T-helper 17 cell (primary cell): ENCODE results near the gene GMEB2. TPM values are rescaled to one million over a fixed set of nuclear protein-coding genes. Genes with fewer than 3 reads are reported as not detected.
"Not testable (repeated sequence)": the region's sequence is repeated elsewhere in the genome, so short reads cannot be mapped to it uniquely, and the experiment has no call there.

Experiments used
- ATAC-seq: fragments of 150-1000 bp; cut with Tn5 transposase; 2 replicates; pipeline ENCODE4 v1.10.0; 2021; ENCODE audit warnings: mild to moderate bottlenecking, moderate library complexity
- DNase-seq, 3 donors: peaks; one replicate each; pipeline versions ENCODE4 v3.0.0 to v3.0.0-alpha.2; 2020 to 2021
- H3K9me3 ChIP-seq: one replicate; pipeline ENCODE4 v1.7.0; 2013; ENCODE audit warnings: low read length, mild to moderate bottlenecking; ENCODE audit not compliant: control insufficient read depth, poor library complexity, severe bottlenecking
- H3K27ac Mint-ChIP-seq: one replicate; pipeline ENCODE4 v1.8.0; 2022; ENCODE audit warnings: mild to moderate bottlenecking, moderate library complexity, mixed read lengths
- H3K27me3 Mint-ChIP-seq: one replicate; pipeline ENCODE4 v1.8.0; 2022; ENCODE audit warnings: mixed read lengths
- H3K36me3 Mint-ChIP-seq: one replicate; pipeline ENCODE4 v1.8.0; 2022; ENCODE audit warnings: low read depth, mixed read lengths
- H3K4me1 Mint-ChIP-seq: one replicate; pipeline ENCODE4 v1.8.0; 2022; ENCODE audit warnings: mild to moderate bottlenecking, mixed read lengths
- H3K4me3 Mint-ChIP-seq: one replicate; pipeline ENCODE4 v1.8.0; 2022; ENCODE audit warnings: mild to moderate bottlenecking, moderate library complexity, mixed read lengths
- total RNA-seq, 4 donors: library from RNA in 2 of 4; stranded (reverse) in 2 of 4; gene quantifications; one replicate each; pipeline ENCODE4 v1.2.3 and lab custom pipeline; 2022 to 2026

The GMEB2 gene
- total RNA-seq, 2 donors from 2014 or later, result 17.3 to 21.0 TPM

DNA sequence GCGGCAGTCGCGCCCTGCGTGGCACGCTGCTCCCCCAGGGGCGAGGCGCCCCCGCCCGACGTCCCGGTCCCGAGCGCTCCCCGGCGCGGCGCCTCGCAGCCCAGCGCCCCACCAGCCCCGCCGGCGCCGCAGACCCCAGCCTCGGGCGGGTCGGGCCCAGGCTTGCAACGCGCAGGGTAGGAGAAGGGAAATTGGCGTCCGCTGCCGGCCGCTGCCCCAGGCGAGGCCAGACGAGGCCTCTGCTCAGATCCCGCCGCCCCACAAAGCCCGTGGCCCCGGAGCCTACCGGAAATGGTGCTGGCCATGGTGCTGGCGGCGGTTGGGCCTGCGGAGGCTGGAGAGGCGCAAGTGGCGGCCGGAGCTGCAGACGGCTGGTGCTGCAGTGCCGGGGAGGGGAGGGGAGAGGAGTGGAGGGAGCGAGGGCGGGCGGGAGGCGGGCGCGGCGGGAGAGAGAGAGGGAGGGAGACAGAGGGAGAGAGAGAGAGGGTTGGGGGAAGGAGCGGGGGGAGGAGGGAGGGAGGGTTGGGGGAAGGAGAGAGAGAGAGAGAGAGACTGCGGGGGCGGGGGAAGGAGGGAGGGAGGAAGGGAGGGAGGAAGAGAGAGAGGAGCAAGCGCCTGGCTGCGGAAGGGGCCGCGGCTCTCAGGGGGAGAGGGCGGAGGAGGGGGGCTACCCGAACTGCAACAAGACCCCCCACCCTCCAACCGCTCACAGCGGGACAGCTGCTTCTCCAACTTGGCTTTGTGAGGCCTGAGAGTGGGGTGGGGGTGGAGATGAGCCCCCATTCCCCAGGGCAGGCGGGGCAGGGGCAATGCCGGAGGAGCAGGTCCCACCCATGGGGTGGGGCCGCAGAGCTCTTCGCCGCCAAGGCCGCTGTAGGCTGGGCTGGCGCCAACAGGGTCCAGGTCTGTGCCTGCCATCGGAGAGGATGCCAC, 26.4 kb upstream of the GMEB2 start, which contains the start of gene STMN3:
TSS of gene STMN3 (minus strand) at position 384 of the 933 bp plus-strand sequence. CDS start at position 305, 79 bp downstream.
- Mint-ChIP-seq H3K36me3 (no peaks in the 10 kb centered on the region), H3K4me3 (peak within 1 kb of the TSS; percentile 92), H3K27me3 (no peaks in the 10 kb centered on the region), H3K4me1 (peaks cover 22% of the 10 kb centered on the region), H3K27ac (peak within 1 kb of the TSS; percentile 65)
- ATAC-seq, result peak; percentile 56
- no peaks in the 10 kb centered on the region for H3K9me3 ChIP-seq
- peak; percentile 41 to 61 (median 60) for DNase-seq

DNA sequence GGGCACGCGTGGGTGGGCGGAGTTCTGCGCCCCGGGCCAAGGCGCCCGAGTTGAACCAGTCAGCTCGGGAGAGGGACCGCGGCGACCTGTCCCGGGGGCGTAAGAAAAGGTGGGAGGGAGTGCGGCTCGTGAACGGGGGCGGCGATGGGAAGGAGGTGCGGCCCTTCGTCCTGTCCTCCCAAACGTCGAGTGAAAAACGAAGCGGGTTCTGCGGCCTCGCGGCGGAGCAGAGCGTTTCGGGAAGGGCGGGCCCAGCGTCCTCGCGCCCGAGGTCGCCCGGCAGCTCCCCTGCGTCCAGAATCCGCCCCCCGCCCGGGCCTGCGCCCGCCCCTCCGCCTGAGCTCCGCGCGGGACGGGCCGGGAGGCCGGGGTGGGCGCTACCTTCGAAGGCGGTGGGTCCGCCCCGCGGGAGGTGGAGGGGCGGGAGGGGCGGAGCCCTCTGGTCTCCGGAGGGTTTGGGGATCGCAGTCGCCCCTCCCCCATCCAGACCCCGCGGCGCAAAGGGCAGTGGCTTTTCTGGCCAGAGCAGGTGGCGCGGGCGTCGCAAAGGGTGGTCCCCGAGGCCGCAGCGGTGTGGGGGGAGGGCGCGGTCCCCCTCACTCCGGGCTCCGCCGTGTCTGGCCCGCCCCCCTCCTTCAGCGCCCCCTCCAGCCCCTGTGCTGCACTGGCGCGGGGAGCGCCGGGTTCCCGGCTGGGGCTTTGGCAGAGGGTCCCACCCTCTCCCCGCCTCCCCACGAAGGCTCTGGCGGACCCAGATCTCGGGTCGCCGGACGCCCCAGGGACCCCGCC, 25.5 kb upstream of the GMEB2 start:
- no peaks in the 10 kb centered on the region for H3K36me3 Mint-ChIP-seq
- ATAC-seq (peak; percentile 59), DNase-seq (peak in 2 of 3 donors; percentile 57)
- H3K27me3 Mint-ChIP-seq, result no peaks in the 10 kb centered on the region
- no peak overlapping the region for H3K27ac Mint-ChIP-seq
- H3K4me3 Mint-ChIP-seq, result peak overlapping the region; percentile 92
- H3K9me3 ChIP-seq, result no peaks in the 10 kb centered on the region
- peaks cover 24% of the 10 kb centered on the region for H3K4me1 Mint-ChIP-seq

DNA sequence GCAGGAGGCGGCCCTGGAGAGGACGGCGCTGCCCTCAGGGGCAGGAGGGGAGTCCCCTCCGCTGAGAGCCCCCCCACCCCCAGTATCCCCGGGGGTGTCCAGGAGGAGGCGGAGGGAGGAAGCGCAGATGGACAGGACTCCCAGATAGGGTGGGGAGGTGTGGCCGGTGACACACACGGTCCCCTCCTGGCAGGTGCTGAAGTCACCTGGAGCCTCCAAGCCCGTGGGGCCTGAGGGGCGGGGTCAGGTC, 25.0 kb upstream of the GMEB2 start:
- ATAC-seq (peak; percentile 47), DNase-seq (no peak)
- no peaks in the 10 kb centered on the region for H3K9me3 ChIP-seq
- Mint-ChIP-seq H3K36me3 (no peaks in the 10 kb centered on the region), H3K27ac (peak overlapping the region; percentile 83), H3K4me1 (peaks cover 20% of the 10 kb centered on the region), H3K27me3 (no peaks in the 10 kb centered on the region), H3K4me3 (peak overlapping the region; percentile 92)

DNA sequence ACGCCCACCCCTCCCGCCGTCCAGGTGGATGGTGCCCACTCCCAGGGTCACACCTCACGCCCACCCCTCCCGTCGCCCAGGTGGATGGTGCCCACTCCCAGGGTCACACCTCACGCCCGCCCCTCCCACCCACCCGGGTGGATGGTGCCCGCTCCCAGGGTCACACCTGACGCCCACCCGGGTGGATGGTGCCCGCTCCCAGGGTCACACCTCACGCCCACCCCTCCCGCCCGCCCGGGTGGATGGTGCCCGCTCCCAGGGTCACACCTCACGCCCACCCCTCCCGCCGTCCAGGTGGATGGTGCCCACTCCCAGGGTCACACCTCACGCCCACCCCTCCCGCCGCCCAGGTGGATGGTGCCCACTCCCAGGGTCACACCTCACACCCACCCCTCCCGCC, 23.6 kb upstream of the GMEB2 start:
- H3K4me1 Mint-ChIP-seq, result peaks cover 19% of the 10 kb centered on the region
- H3K4me3 Mint-ChIP-seq, H3K36me3 Mint-ChIP-seq, ATAC-seq, H3K27ac Mint-ChIP-seq, DNase-seq, H3K9me3 ChIP-seq, H3K27me3 Mint-ChIP-seq: not testable (repeated sequence)

DNA sequence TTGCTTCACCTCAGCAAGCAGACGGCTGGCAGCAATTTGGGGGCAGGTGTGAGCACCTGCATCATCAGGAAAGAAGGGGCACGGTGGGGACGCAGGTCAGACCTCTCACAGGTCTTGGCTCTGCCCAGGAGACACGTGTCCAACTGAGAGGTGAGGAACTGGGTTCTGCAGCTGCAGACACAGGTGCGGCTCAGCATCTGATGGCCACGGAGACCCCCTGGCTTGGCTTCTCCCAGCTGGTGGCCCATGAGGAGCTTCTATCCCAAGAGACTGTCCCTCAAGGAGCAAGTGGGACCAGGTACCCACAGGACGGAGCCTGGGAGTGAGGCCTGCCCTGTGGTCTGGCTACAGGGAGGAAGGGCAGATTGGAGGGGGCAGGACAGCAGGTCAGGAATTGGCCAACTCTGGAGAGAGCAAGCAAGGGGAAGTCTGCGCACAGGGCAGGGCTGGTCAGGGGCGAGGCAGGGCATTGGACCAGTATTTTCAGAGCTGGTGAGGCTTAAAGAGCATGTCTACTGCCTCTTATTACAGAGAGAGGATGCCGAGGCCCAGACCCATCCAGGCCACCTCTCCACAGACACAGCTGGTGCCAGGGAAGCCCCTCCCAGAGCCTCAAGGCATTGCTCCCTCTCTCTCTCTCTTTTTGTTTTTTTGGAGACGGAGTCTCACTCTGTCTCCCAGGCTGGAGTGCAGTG, 22.1 kb upstream of the GMEB2 start:
- H3K4me3 Mint-ChIP-seq, result no peak overlapping the region
- ATAC-seq (no peak), DNase-seq (no peak)
- peaks cover 17% of the 10 kb centered on the region for H3K4me1 Mint-ChIP-seq
- H3K27me3 Mint-ChIP-seq, result no peaks in the 10 kb centered on the region
- H3K27ac Mint-ChIP-seq, result no peak overlapping the region
- no peaks in the 10 kb centered on the region for H3K9me3 ChIP-seq
- peaks cover 3% of the 10 kb centered on the region for H3K36me3 Mint-ChIP-seq

DNA sequence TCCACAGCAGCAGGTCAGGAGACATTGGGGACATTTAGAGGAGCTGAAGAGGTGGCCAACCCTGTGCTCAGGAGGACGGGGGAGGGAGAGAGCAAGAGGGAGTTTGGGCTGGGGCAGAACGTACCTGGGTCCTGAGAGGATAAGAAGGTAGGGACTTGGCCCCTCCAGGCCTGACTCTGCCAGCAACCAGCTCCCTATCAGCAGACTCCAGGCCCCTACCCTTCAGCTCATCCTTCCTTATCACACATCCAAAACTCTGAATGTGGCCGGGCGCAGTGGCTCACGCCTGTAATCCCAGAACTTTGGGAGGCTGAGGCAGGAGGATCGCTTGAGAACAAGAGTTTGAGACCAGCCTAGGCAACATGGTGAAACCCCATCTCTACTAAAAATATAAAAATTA, 21.3 kb upstream of the GMEB2 start:
- DNase-seq, result no peak
- Mint-ChIP-seq H3K4me3 (no peak overlapping the region), H3K4me1 (peaks cover 15% of the 10 kb centered on the region), H3K27ac (no peak overlapping the region), H3K27me3 (no peaks in the 10 kb centered on the region), H3K36me3 (peaks cover 3% of the 10 kb centered on the region)
- H3K9me3 ChIP-seq, result no peaks in the 10 kb centered on the region
- no peak for ATAC-seq

DNA sequence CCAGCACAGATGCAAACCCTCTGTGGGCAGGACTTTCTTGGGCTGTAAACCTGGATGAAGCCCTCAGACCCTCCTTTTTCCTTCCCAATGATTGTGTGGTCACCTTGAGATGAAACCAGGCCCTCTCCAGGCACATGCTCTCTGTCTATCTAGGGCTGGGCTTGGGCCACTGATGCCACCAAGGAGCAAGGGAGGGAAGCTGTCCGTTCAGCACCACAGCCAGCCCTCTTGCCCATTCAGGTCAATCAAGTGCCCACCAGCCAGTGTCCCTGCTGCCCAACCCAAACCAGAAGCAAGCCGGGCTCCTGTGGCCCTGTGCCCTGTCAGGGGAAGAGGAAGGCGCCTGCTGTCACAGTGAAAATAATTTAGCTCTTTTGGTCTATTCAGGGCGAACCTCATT, 18.3 kb upstream of the GMEB2 start:
- ATAC-seq (no peak), DNase-seq (no peak)
- Mint-ChIP-seq H3K36me3 (peaks cover 3% of the 10 kb centered on the region), H3K27ac (no peak overlapping the region), H3K27me3 (no peaks in the 10 kb centered on the region), H3K4me1 (peaks cover 14% of the 10 kb centered on the region), H3K4me3 (no peak overlapping the region)
- no peaks in the 10 kb centered on the region for H3K9me3 ChIP-seq

DNA sequence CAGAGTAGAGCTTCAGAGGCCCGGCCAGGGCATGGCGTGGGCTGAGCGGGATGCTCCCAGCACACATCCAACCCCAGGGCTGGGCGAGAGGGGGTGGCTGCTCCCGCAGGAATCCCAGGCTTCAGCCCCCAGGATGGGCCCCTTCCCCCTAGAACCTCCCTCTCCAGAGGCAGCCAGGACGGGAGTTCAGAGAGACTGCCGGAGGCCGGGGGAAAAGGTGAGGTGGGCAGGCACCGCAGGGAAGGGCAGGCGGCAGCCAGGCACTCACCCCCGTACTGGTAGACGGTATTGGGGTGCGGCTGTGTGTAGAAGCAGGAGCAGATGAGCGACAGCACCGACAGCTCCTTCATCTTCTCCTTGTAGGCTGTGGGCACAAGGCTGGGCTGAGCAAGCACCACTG, 17.0 kb upstream of the GMEB2 start:
- Mint-ChIP-seq H3K4me3 (no peak overlapping the region), H3K36me3 (peaks cover 6% of the 10 kb centered on the region), H3K27ac (no peak overlapping the region)

DNA sequence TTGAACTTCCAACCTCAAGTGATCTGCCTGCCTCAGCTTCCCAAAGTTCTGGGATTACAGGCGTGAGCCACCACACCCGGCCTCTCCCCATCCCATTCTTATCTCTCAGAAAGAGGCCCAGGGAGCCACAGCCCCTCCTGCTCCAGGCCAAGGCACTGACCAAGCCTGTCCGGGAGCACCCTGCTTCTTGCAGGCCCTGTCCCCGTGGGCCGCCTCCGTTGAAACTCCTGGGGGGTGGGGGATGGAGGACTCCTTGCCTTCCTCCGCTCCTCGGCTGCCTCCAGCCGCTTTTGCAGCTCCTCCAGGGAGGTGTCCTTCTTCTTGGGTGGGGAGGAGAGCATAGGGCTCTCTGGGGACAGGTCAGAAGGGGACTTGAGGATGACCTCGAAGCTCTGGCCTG, 16.6 kb upstream of the GMEB2 start:
- Mint-ChIP-seq H3K27ac (peak overlapping the region; percentile 84), H3K27me3 (no peaks in the 10 kb centered on the region), H3K4me3 (peak overlapping the region; percentile 78), H3K4me1 (peaks cover 21% of the 10 kb centered on the region), H3K36me3 (peaks cover 6% of the 10 kb centered on the region)
- DNase-seq (no peak), ATAC-seq (no peak)
- H3K9me3 ChIP-seq, result no peaks in the 10 kb centered on the region

More for the DNA sequence above, 17.0 kb upstream of the GMEB2 start:
- H3K9me3 ChIP-seq, result no peaks in the 10 kb centered on the region
- H3K4me1 Mint-ChIP-seq, result peaks cover 19% of the 10 kb centered on the region
- no peak for ATAC-seq
- no peaks in the 10 kb centered on the region for H3K27me3 Mint-ChIP-seq
- no peak for DNase-seq

DNA sequence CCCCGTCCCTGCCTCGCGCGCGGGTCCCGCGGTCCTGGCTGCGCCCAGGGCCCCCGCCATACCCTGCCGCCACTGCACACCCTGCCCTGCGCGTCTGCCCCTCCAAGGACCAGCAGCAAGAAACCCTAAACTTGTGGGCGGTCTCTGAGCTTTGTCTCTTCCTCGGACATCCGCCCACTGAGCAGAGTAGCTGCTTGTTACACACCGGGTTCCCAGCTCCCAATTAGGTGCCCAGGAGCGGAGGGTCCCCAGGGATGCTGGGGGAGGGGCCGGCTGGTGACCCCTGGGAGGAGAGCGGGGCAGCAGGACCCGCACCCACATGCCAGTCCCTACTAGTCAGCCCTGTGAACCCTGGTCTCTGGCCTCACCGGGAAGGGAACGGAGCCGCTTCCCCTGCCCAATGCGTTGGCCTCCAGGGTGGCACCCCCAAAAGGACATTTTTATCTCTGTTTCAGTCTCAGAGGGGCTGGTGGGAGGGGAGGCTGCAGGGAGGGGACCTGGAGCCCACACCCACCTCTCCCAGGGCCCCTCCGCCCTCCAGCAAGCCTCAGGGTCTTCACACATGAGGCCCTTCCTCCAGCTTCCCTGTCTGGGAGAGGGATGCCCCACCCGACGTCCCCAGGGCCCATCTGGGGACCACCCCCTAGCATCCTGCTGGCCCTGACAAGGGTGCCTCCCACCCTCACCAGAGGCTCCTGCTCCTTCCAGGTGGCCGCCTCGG, 15.8 kb upstream of the GMEB2 start:
- H3K4me1 Mint-ChIP-seq, result peaks cover 23% of the 10 kb centered on the region
- ATAC-seq, result no peak
- peaks cover 6% of the 10 kb centered on the region for H3K36me3 Mint-ChIP-seq
- H3K9me3 ChIP-seq, result no peaks in the 10 kb centered on the region
- H3K27me3 Mint-ChIP-seq, result no peaks in the 10 kb centered on the region
- no peak for DNase-seq
- peak overlapping the region; percentile 84 for H3K27ac Mint-ChIP-seq
- peak overlapping the region; percentile 78 for H3K4me3 Mint-ChIP-seq

DNA sequence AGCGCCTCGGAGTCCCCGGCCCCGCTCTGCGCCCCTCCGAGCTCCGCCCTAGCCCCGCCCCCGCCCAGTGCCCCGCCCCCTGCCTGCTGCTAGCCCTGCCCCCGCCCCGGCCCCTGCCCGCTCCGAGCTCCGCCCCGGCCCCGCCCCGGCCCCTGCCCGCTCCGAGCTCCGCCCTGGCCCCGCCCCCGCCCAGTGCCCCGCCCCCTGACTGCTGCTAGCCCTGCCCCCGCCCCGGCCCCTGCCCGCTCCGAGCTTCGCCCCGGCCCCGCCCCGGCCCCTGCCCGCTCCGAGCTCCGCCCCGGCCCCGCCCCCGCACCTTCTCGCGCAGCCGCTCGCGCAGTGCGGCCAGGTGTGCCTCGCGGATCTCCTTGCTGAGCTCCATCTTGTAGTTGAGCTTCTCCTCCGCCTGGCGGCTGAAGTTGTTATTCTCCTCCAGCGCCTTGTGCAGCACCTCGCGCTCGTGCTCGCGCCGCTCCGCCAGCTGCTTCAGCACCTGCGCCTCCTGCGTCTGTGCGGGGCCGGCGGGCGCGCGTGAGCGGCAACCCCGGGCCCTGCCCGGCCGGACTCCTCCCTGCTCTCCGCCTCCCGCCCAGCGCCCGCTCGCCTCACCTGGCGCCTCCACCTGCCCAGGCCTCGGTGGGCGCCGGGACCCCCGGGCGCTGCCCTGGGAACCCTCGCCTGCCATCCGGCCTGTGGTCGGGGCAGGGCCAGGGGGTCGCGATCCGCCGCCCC, 15.1 kb upstream of the GMEB2 start:
- Mint-ChIP-seq H3K27ac (peak overlapping the region; percentile 41), H3K4me1 (peaks cover 23% of the 10 kb centered on the region), H3K4me3 (peak overlapping the region; percentile 90), H3K27me3 (no peaks in the 10 kb centered on the region), H3K36me3 (peaks cover 6% of the 10 kb centered on the region)
- ATAC-seq, result peak; percentile 78
- peak; percentile 97 to 99 (median 98) for DNase-seq
- no peaks in the 10 kb centered on the region for H3K9me3 ChIP-seq

DNA sequence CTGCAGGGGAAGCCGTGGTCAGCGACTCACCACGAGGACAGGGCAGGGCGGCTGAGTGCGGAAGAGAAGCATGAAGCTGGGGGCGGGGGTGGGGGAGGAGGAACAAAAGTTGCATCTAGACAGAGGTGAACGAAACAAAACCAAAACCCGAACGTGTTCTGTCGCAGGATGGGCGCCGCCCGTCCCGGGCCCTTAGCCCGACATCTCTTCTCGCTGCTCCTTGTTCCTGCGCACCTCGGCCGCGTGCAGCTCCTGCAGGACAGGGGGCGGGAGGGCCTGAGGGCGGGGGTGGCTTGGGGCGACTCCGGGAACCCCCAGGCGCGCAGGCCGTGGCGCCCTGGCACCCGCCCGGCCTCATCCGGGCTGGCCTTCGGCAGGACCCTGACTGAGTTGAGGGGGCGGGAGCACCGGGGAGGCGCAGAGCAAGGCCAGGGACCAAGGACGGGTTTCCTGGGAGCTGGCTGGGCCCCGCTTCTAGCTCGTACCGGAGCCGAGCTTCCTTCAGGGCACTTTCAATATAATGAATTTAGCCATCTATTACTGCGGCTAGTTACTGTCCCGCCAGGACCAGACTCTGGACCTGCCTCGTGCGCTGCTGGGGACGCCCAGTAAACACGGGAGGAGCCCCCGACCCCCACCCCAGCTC, 14.4 kb upstream of the GMEB2 start:
- Mint-ChIP-seq H3K36me3 (peaks cover 6% of the 10 kb centered on the region), H3K27me3 (no peaks in the 10 kb centered on the region), H3K4me1 (peaks cover 26% of the 10 kb centered on the region), H3K4me3 (peak overlapping the region; percentile 90), H3K27ac (peak overlapping the region; percentile 41)
- H3K9me3 ChIP-seq, result no peaks in the 10 kb centered on the region
- peak; percentile 35 to 44 (median 37) for DNase-seq
- ATAC-seq, result peak; percentile 32
